SK-N-SH treated with all-trans-retinoic acid at 6 μM for 48 hours (cell line): Measurements from ENCODE around the gene BNC2.
A peak's percentile ranks its signal among the peaks of the same experiment; 100 is the strongest.

Experiments
- ATAC-seq: fragments of 200-7000 bp; cut with Tn5 transposase; 3 replicates; pipeline ENCODE4 v1.9.1; 2020; ENCODE audit warnings: mild to moderate bottlenecking, moderate library complexity
- BACH2 ChIP-seq: fragments of 250-450 bp; sonication (Bioruptor Pico); IDR thresholded peaks from 2 replicates; pipeline ENCODE4 v1.9.0; 2021; ENCODE audit warnings: mild to moderate bottlenecking, borderline replicate concordance
- CREB5 ChIP-seq: fragments of 250-450 bp; sonication (Bioruptor Pico); IDR thresholded peaks from 2 replicates; pipeline ENCODE4 v1.5.1; 2020; ENCODE audit warnings: low read depth, mild to moderate bottlenecking, moderate library complexity
- CSDC2 ChIP-seq: fragments of 250-450 bp; sonication (Bioruptor Pico); IDR thresholded peaks from 2 replicates; pipeline ENCODE4 v1.5.0; 2020; ENCODE audit warnings: mild to moderate bottlenecking, moderate library complexity
- CSRNP3 ChIP-seq: fragments of 250-450 bp; sonication (Bioruptor Pico); IDR thresholded peaks from 2 replicates; pipeline ENCODE4 v1.5.1; 2021; ENCODE audit warnings: mild to moderate bottlenecking, moderate library complexity
- GLIS3 ChIP-seq: fragments of 250-450 bp; sonication (Bioruptor Pico); IDR thresholded peaks from 2 replicates; pipeline ENCODE4 v1.5.0; 2020; ENCODE audit warnings: mild to moderate bottlenecking, moderate library complexity
- ISL1 ChIP-seq: fragments of 250-450 bp; sonication (Bioruptor Pico); IDR thresholded peaks from 2 replicates; pipeline ENCODE4 v2.1.2; 2022; ENCODE audit warnings: mild to moderate bottlenecking, moderate library complexity
- PATZ1 ChIP-seq: fragments of 250-450 bp; sonication (Bioruptor Pico); IDR thresholded peaks from 2 replicates; pipeline ENCODE4 v1.8.0; 2020; ENCODE audit warnings: mild to moderate bottlenecking, moderate library complexity, borderline replicate concordance
- POU6F1 ChIP-seq: fragments of 250-450 bp; sonication (Bioruptor Pico); IDR thresholded peaks from 2 replicates; pipeline ENCODE4 v1.8.0; 2021; ENCODE audit warnings: low read depth, mild to moderate bottlenecking, moderate library complexity, borderline replicate concordance
- RARB ChIP-seq: fragments of 250-450 bp; sonication (Bioruptor Pico); IDR thresholded peaks from 2 replicates; pipeline ENCODE4 v1.8.0; 2021; ENCODE audit warnings: mild to moderate bottlenecking, moderate library complexity
- SNAI2 ChIP-seq: fragments of 250-450 bp; sonication (Bioruptor Pico); IDR thresholded peaks from 2 replicates; pipeline ENCODE4 v1.5.0; 2020; ENCODE audit warnings: mild to moderate bottlenecking, moderate library complexity
- TOX ChIP-seq: fragments of 250-450 bp; sonication (Bioruptor Pico); IDR thresholded peaks from 2 replicates; pipeline ENCODE4 v1.8.0; 2021; ENCODE audit warnings: mild to moderate bottlenecking, moderate library complexity, borderline replicate concordance
- TSHZ2 ChIP-seq: fragments of 250-450 bp; sonication (Bioruptor Pico); IDR thresholded peaks from 2 replicates; pipeline ENCODE4 v1.5.0; 2020; ENCODE audit warnings: mild to moderate bottlenecking, moderate library complexity
- ZFP3 ChIP-seq: fragments of 250-450 bp; sonication (Bioruptor Pico); IDR thresholded peaks from 2 replicates; pipeline ENCODE4 v1.5.0; 2020; ENCODE audit warnings: mild to moderate bottlenecking, moderate library complexity
- ZNF565 ChIP-seq: fragments of 450-650 bp; formaldehyde crosslinking; conservative IDR thresholded peaks from 2 replicates; pipeline ENCODE4 v1.5.0; 2020; ENCODE audit warnings: low read depth, mild to moderate bottlenecking, moderate library complexity

Gene BNC2

GRCh38 chr9:16709924-16710323, 160.5 kb downstream of the BNC2 start (continued):
- no peak for TF ChIP-seq POU6F1 (CRISPR knock-in tag)
- no peak for TF ChIP-seq TSHZ2 (CRISPR knock-in tag)
- no peak for TF ChIP-seq ISL1 (CRISPR knock-in tag)

GRCh38 chr9:16708656-16709435, 161.6 kb downstream of the BNC2 start:
- no peak for ATAC-seq
- no peak for TF ChIP-seq GLIS3 (CRISPR knock-in tag)
- TF ChIP-seq CSDC2 (CRISPR knock-in tag): no peak

GRCh38 chr9:16705111-16705604, 165.3 kb downstream of the BNC2 start:
- ATAC-seq: peak; percentile 91
- TF ChIP-seq CREB5 (CRISPR knock-in tag) (peak; percentile 82), SNAI2 (CRISPR knock-in tag) (peak; percentile 38; the same call in 1 of the 2 replicates), ZFP3 (CRISPR knock-in tag) (peak; percentile 73), TOX (CRISPR knock-in tag) (0 out of 2 replicates have a peak, but pooled peaks have one; percentile 9), ISL1 (CRISPR knock-in tag) (peak; percentile 85), RARB (no peak), ZNF565 (CRISPR knock-in tag) (no peak)

- TF ChIP-seq PATZ1 (CRISPR knock-in tag) (no peak), ISL1 (CRISPR knock-in tag) (no peak), RARB (no peak), BACH2 (no peak), CSRNP3 (CRISPR knock-in tag) (no peak)
- ATAC-seq: peak; percentile 82
Measured at GRCh38 chr9:16704116-16705110, 166.1 kb downstream of the BNC2 start.
